Tibial nerve (tissue), 4 donors: ENCODE data around the gene FOSL2. TPM values are rescaled to one million over a fixed set of nuclear protein-coding genes. Genes with fewer than 3 reads are reported as not detected.

Experiments
- DNase-seq, 2 donors: peaks; one replicate each; pipeline ENCODE4 v3.0.0-alpha.2; 2019; ENCODE audit warnings: low spot score in 2 of 2
- H3K27ac ChIP-seq, 4 donors: fragments of 200-600 bp; sonication (generic) in 3 of 4; one replicate each; pipeline ENCODE4 v1.5.1; 2017 to 2019; ENCODE audit warnings: mild to moderate bottlenecking in 1 of 4
- H3K27me3 ChIP-seq, 2 donors: fragments of 200-600 bp; sonication (generic) in 1 of 2; one replicate each; pipeline versions ENCODE4 v1.5.1 to v1.6.0; 2017 to 2019
- H3K36me3 ChIP-seq, 3 donors: fragments of 200-600 bp; sonication (generic); one replicate each; pipeline ENCODE4 v1.5.1; 2018 to 2019
- H3K4me1 ChIP-seq, 4 donors: fragments of 200-600 bp; sonication (generic) in 3 of 4; one replicate each; pipeline ENCODE4 v1.5.1; 2017 to 2019
- H3K4me3 ChIP-seq, 4 donors: fragments of 200-600 bp; sonication (generic) in 3 of 4; one replicate each; pipeline ENCODE4 v1.5.1; 2017 to 2019; ENCODE audit warnings: mild to moderate bottlenecking in 1 of 4, moderate library complexity in 1 of 4
- H3K9me3 ChIP-seq, 4 donors: fragments of 200-600 bp; sonication (generic) in 3 of 4; one replicate each; pipeline ENCODE4 v1.5.1; 2017 to 2019
- CTCF ChIP-seq, 5 experiments: fragments of 200-600 bp in 3 of 5; fragments of 450-650 bp in 2 of 5; sonication (generic) in 3 of 5; IDR thresholded peaks; one replicate each; pipeline ENCODE4 v1.5.1; 2016 to 2019; ENCODE audit warnings: antibody characterized with exemption in 5 of 5, mild to moderate bottlenecking in 3 of 5, moderate library complexity in 2 of 5
- EP300 ChIP-seq, 2 donors: sonication (generic); formaldehyde crosslinking; IDR thresholded peaks; one replicate each; pipeline ENCODE4 v1.6.1; 2017; ENCODE audit warnings: antibody characterized with exemption in 2 of 2, mild to moderate bottlenecking in 1 of 2
- POLR2A ChIP-seq, 2 donors: fragments of 450-650 bp; IDR thresholded peaks; one replicate each; pipeline ENCODE4 v1.6.1; 2017; ENCODE audit warnings: antibody characterized with exemption in 2 of 2, mild to moderate bottlenecking in 2 of 2, moderate library complexity in 2 of 2
- WGBS, 2 donors: methylation state at CpG; one replicate each; pipeline ENCODE4 v1.1.5; 2018; 5-methylcytosine and 5-hydroxymethylcytosine counted together
- total RNA-seq, 4 donors: library from RNA; depleted of rRNA; stranded (reverse); fragments of >200 nt; gene quantifications; one replicate each; pipeline ENCODE4 v1.1.0, GENCODE V29; 2016

The FOSL2 gene
- total RNA-seq, 4 donors from 2014 or later = 141 to 207 (median 190) TPM

DNA sequence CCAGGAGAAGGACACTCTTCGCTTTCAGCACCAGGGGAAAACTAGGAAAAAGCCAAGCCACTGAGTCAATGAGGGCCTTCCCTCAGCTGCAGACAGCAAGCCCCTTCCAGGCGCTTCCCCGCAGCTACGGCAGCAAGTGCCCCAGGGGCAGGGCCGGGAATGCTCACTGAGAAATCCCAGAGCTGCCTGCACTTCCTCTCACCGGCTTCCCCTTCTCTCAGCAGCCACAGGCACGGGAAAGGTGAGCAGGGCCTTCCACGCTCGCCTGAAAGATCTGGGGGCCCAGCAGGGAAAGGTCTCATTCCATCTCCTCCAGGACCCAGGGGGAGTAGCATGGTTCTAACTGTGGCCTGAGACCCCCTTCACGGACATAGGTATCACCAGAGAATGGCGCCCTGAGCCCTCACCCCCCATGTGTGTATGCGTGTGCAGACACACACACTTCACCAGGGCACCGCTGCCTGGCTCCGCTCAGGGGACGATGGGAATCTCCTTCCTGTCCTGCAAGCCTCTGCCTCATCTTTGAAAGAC lies 29.6 kb upstream of the FOSL2 start:
- no peaks in the 10 kb centered on the region for H3K9me3 ChIP-seq
- H3K4me3 ChIP-seq = no peak overlapping the region
- TF ChIP-seq POLR2A (IDR thresholded peaks at IDR 0.05) (no peak), CTCF (IDR thresholded peaks at IDR 0.05) (no peak), EP300 (IDR thresholded peaks at IDR 0.05) (no peak)
- no peak for DNase-seq
- no peak overlapping the region for H3K27ac ChIP-seq
- no peaks in the 10 kb centered on the region for H3K36me3 ChIP-seq
- WGBS, 2 donors = 88 to 92% methylated on average over 12 to 14 of the region's 15 CpGs
- no peaks in the 10 kb centered on the region for H3K27me3 ChIP-seq
- H3K4me1 ChIP-seq = peaks cover 0 to 15% (median 5%) of the 10 kb centered on the region in 4 donors

- DNase-seq = no peak
- Histone ChIP-seq H3K4me3 (no peak overlapping the region), H3K27ac (no peak overlapping the region), H3K27me3 (no peaks in the 10 kb centered on the region), H3K9me3 (no peaks in the 10 kb centered on the region), H3K4me1 (peaks cover 0 to 15% (median 5%) of the 10 kb centered on the region in 4 donors), H3K36me3 (no peaks in the 10 kb centered on the region)
- TF ChIP-seq CTCF (IDR thresholded peaks at IDR 0.05) (no peak), EP300 (IDR thresholded peaks at IDR 0.05) (no peak), POLR2A (IDR thresholded peaks at IDR 0.05) (no peak)
- 94 to 96% methylated on average over 11 of the region's 11 CpGs for whole genome bisulfite sequencing, 2 donors
These were observed 28.9 kb upstream of the FOSL2 start for GRCh38 chr2:28363686-28364280.

DNA sequence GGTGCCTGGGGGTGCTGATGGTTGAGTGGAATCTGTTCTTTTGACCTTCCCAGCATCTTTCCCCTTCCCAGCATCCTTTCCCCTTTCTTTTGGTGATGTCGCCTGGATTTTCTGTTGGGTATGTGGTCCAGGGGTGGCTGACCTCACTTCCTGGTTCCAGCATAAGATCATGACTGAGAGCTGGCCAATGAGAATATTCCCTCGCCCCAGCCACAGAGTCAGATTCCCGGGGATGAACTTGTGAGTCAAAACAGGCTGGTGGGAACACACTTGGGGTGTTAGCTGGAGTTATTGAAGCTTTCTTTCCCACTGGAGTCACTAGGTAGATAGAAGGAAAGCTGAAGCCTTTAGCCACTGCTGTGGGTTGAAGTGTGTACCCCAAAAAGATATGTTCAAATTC lies 28.0 kb upstream of the FOSL2 start:
- Histone ChIP-seq H3K27me3 (no peaks in the 10 kb centered on the region), H3K36me3 (no peaks in the 10 kb centered on the region), H3K9me3 (no peaks in the 10 kb centered on the region), H3K4me1 (peaks cover 0 to 15% (median 5%) of the 10 kb centered on the region in 4 donors), H3K27ac (no peak overlapping the region), H3K4me3 (no peak overlapping the region)
- whole genome bisulfite sequencing, 2 donors = 83 to 87% methylated on average over 3 of the region's 3 CpGs
- no peak for DNase-seq
- no peak for TF ChIP-seq POLR2A (IDR thresholded peaks at IDR 0.05)
- no peak for TF ChIP-seq EP300 (IDR thresholded peaks at IDR 0.05)
- no peak for TF ChIP-seq CTCF (IDR thresholded peaks at IDR 0.05)

- WGBS, 2 donors = 81 to 83% methylated on average over 8 of the region's 8 CpGs
- no peaks in the 10 kb centered on the region for H3K27me3 ChIP-seq
- H3K27ac ChIP-seq = no peak overlapping the region
- H3K4me1 ChIP-seq = peaks cover 0 to 15% (median 5%) of the 10 kb centered on the region in 4 donors
- no peaks in the 10 kb centered on the region for H3K9me3 ChIP-seq
- TF ChIP-seq POLR2A (IDR thresholded peaks at IDR 0.05) (no peak), CTCF (IDR thresholded peaks at IDR 0.05) (no peak), EP300 (IDR thresholded peaks at IDR 0.05) (no peak)
- no peaks in the 10 kb centered on the region for H3K36me3 ChIP-seq
- DNase-seq = no peak
- H3K4me3 ChIP-seq = no peak overlapping the region
These were observed 27.5 kb upstream of the FOSL2 start for GRCh38 chr2:28365158-28365557.

DNA sequence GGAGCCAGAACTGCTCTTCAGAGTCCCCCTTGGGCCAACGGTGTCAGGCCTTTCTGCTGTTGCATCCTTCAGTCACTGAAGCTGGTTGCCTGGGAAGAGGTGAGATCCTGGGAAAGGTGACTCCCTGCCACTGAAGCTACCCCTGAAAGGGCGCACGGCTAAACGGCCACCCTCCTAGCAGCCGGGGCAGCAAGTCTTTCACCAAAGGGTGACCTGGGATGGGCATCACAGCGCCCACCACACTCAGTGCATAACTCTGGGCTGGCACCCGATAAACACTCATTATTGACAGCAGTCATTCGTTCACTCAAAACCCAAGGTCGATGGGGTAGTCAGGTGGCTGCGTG lies 26.5 kb upstream of the FOSL2 start:
- H3K9me3 ChIP-seq = no peaks in the 10 kb centered on the region
- peaks cover 0 to 15% (median 3%) of the 10 kb centered on the region in 4 donors for H3K4me1 ChIP-seq
- H3K36me3 ChIP-seq = no peaks in the 10 kb centered on the region
- H3K27ac ChIP-seq = peak overlapping the region in 1 of 4 donors; percentile 40
- H3K27me3 ChIP-seq = no peaks in the 10 kb centered on the region
- 82 to 90% methylated on average over 10 of the region's 10 CpGs for WGBS, 2 donors
- DNase-seq = no peak
- H3K4me3 ChIP-seq = no peak overlapping the region
- TF ChIP-seq CTCF (IDR thresholded peaks at IDR 0.05) (no peak), EP300 (IDR thresholded peaks at IDR 0.05) (no peak), POLR2A (IDR thresholded peaks at IDR 0.05) (no peak)
